Umbilical cord (tissue), 2 donors: ENCODE measurements around the gene JMJD7. TPM values are rescaled to one million over a fixed set of nuclear protein-coding genes. Genes with fewer than 3 reads are reported as not detected.
A peak's percentile ranks its signal among the peaks of the same experiment; 100 is the strongest.

Experiments used
- DNase-seq: peaks from one replicate; pipeline ENCODE4 v3.0.0-alpha.2; 2015; ENCODE audit warnings: low spot score
- total RNA-seq: library from RNA; depleted of rRNA; stranded (reverse); fragments of >200 nt; gene quantifications from one replicate; pipeline ENCODE4 v1.2.3, GENCODE V29; 2014; ENCODE audit warnings: low replicate concordance; ENCODE audit not compliant: insufficient read depth

Gene JMJD7
- total RNA-seq, 1 donor from 2014 or later = not detected

DNA sequence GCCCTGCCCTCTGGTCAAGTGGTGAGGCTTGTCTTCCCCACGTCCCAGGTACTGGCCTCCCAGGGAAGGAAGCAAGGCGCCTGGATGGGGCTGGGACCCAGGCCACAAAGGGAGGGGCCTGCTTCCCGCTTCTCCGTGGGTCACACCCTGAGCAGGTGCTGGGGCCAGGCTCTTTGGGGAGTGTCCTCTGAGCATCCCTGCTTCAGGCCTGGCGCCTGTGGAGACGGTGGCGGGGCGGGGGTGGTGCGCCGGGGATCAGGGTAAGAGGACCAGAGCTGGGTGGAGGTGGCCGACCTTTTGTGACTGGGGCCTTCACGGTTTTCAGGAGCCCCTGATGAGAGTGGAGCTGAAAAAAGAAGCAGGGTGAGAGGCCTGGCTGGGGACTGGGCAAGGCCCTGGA is 14.3 kb downstream of the JMJD7 start:
- DNase-seq = no peak

GRCh38 chr15:41843571-41843970 is 15.7 kb downstream of the JMJD7 start:
- DNase-seq = no peak

DNA sequence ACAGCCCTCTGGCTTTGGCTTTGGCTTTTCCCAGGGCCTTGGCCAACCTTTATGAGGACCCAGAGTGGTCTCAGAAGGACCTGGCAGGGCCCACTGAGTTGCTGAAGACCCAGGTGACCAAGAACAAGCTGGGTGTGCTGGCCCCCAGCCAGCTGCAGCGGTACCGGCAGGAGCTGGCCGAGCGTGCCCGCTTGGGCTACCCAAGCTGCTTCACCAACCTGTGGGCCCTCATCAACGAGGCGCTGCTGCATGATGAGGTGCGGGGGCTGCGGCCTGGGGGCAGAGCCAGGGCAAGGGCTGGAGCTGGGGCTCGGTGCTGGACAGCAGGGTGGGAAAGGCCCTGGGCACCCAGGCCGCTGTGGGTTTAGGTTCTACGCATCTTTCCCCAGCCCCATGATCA is 16.9 kb downstream of the JMJD7 start:
- no peak for DNase-seq

- DNase-seq = no peak
Measured at GRCh38 chr15:41847206-41847605, 19.3 kb downstream of the JMJD7 start.

GRCh38 chr15:41847981-41848380 is 20.1 kb downstream of the JMJD7 start:
- DNase-seq = no peak

DNA sequence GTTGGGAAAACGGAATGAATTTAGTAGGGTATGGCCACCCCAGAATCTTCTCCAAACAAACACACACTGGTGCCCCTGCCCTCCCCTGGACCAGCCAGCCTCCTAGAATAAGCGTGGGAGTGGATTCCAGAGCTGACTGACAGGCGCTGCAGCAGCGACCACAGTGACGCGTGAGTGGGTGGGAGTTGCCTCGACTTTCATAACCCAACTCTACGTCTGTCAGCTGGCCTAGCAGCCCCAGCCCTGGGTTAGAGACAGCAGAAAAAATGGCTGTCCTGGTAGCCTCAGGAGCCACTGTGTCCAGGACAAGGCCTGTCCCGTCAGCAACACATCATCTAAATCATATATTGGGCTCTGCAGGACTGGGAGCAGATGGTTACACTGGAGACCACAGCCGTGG is 20.7 kb downstream of the JMJD7 start:
- DNase-seq = no peak

DNA sequence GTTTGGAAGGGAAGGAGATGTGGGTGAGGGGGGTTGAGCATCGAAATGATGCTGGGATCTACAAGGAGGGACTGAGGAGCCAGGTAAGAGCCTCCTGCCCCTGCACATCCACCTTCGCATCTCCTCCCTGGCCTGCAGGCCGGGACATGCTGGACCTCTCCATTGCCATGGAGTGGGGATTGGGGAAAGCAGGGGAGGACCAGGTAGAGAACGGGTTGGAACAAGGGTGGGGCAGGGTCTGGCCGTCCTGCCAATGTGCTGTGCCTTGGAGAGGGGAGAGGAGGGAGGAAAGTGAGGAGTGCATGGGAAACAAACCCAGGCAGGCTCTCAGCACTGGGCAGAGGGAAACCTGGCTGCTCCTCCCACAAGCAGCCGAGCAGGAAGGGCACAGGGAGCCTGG is 21.3 kb downstream of the JMJD7 start:
- no peak for DNase-seq

DNA sequence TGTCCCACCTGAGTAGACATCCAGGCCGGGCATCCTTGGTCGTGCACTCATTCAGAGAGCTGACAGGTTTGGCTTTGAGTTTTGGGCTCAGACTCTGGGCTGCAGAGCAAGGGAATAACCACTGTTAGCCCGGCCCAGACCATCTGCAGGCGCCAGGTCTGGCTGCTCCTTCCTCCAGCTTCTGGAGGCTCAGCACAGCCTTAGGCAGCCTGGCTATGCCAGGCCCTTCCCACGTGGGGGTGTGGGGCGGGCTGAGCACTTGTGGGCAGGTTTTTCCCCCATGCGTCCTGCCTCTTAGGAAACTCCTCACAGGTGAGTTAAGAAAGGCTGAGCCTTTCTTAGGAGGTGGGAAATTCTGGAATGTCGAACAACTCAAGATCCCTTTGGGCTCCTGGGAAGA is 22.0 kb downstream of the JMJD7 start:
- DNase-seq = peak; percentile 25

- DNase-seq = no peak
Measured at GRCh38 chr15:41850482-41851166, 22.7 kb downstream of the JMJD7 start.

- no peak for DNase-seq
Measured at GRCh38 chr15:41851167-41851523, 23.3 kb downstream of the JMJD7 start.

GRCh38 chr15:41851755-41852370 is 24.0 kb downstream of the JMJD7 start:
- no peak for DNase-seq

DNA sequence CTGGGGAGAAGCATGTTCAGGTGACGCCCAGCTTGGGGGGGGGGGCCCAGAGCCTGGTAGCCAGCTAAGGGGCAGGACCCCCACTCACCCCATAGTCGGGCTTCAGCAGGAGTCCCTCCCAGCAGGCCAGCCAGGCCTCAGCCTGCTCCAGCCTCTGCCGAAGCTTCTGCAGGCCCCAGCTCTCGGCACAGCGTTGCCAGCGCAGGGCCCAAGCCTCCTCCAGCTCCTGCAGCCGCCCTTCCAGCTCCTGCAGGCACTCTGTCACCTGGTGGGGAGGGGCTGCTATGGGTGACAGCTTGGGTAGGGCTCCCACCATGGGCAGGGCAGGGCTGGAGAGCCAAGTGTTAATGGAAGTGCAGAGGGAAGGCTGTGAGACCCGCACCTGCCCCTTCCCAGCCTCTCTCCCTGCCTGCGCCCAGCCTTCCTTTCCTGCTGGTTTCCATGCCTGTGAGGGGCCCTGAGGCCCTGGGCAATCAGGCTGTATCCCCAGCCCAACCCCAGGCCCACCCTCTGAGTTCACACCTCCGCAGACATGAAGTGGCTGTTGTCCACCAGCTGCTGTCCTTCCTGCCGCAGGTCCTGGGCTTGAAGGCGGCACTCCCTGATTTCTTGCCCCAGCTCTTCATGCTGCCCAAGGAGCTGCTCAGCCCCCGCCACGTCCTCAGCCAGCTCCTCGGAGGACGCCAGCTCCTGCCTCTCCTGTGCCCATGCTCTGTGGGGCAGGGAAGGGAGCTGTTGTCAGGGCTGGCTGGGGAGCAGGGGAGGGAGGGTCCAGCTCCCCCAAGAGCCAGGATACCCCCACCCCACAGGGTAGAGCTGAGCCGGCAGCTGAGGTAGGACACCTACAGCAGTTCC is 25.1 kb downstream of the JMJD7 start:
- DNase-seq = no peak

GRCh38 chr15:41853831-41854230 is 25.9 kb downstream of the JMJD7 start:
- peak; percentile 57 for DNase-seq

DNA sequence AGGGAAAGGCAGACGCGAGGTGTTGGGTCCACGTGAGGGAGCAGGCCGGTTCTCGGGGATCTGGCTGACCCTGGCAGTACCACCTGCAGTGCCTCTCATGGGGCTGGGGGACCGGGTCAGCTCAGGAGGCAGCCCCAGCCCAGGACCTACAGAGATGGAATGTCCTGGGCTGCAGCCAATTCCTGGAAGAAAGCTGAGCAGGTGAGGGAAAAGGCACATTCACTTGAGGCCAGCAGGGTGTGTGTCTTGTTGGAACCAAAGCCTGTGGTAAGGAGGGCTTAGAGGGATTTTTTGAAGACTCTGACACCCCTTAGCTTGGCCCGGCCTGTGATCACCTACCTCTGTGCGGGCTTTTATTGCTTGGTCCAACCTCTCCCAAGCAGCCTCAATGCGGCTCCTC is 26.6 kb downstream of the JMJD7 start:
- no peak for DNase-seq

DNA sequence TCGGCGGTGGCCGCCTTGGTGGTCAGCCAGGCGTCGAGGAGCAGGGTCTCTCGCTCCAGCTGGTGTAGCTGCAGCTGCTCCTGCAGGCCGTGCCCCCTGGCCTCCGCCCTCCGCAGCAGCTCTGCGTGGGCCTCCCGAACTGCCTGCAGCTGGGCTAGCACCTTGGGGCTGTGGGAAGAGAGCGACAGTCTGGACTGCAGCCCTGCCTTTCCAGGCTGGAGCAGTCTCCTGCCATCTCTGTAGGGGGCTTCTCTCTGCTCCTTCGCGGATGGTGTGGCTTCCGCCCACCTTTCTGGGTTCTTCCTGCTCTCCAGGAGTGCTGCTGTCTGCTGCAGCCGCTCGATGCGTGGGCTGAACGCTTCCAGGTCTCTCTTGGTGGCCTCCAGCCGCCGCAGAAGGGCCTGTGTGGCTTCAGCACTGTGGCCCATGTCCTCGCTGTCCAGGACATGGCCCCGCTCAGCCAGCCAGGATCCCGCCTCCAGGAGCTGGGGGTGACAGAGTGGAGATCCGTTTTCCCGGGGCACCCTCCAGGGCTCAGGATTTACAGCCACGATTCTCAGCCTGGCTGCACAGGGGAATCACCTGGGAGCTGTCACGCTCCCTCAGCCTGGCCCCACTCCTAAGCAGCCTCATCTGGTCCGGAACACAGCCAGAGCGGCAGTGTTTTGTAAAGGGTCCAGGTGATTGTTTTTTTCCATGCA is 27.5 kb downstream of the JMJD7 start:
- DNase-seq = no peak

DNA sequence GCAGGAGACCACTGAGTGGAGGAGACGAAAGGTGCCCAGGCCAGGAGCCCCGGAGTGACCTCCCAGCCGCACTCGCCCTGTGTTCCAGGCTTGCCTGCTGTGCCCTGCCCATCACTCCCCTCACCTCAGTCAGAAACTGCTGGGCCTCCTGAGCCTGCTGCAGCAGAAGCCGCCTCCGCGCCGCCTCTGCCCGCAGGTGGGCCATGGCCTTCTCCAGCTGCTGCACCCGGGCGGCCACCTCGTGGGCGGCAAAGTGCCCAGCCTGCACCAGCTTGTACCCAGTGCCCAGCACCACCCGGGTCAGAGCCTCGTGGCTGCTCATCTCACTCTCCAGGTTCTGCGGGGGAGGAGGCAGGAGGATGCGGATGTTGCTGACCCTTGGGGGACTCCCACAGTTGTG is 28.4 kb downstream of the JMJD7 start:
- no peak for DNase-seq

- no peak for DNase-seq
Measured at GRCh38 chr15:41856716-41857115, 28.8 kb downstream of the JMJD7 start.

- no peak for DNase-seq
Measured at GRCh38 chr15:41857316-41857715, 29.4 kb downstream of the JMJD7 start.

DNA sequence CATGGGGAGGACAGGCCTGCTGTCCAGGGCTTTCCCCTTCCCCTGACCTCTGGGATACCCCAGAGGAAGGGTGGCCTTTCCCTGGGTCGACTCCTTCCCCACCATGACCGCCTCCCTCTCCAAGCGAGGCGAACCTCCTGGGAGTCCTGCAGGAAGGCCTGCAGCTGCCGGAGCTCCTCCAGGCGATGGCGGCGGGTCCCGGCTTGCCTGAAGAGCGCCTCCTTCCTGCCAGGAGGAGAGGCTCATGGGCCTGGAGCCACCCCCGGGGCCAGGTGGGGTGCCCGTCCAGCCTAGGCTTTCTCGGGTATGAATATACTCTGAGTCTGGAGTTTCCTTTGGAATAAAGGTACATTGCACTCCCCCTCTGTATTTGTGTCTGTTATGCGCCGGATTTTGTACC is 30.9 kb downstream of the JMJD7 start:
- DNase-seq = no peak

- DNase-seq = no peak
Measured at GRCh38 chr15:41860049-41860828, 32.3 kb downstream of the JMJD7 start.

DNA sequence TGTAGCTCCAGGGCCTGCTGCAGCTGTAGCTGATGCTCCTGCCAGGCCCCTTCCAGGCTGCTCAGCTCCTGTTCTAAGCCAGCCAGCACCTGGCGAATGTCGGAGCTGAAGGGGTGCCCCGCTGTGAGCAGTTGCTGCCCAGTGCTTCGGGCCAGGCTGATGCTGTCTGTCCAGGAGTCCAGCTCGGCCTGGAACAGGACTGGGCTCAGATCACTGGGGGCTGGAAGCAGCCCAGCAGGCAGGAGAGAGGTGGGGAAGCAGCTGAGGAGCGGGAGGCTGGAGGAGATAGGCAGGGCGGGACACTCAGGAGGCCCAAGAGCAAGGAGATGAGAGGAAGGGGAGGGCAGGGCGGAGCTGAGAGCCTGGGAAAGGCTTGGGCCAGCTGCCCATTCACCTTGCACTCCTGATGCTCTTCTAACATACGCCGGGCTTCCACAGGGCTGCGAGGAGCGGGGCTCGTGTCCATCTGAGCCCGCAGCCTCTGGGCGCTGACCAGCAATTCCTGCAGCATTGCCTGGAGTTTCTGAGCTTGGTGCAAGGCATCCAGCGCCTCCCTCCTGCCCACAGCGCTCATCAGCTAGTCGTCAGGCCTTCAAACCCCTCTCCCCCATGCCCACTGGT is 34.0 kb downstream of the JMJD7 start:
- no peak for DNase-seq
